CD4-positive, CD25-positive, alpha-beta regulatory T cell (primary cell): Measurements from ENCODE around the gene ABCA4. TPM values are rescaled to one million over a fixed set of nuclear protein-coding genes. Genes with fewer than 3 reads are reported as not detected.
A peak's percentile ranks its signal among the peaks of the same experiment; 100 is the strongest.

Experiments
- ATAC-seq, 2 donors: fragments of 150-1000 bp; cut with Tn5 transposase; one replicate each; pipeline ENCODE4 v1.10.0; 2021; ENCODE audit warnings: low read depth in 2 of 2, moderate number of reproducible peaks in 2 of 2, moderate library complexity in 1 of 2
- DNase-seq, 3 donors: peaks; one replicate each; pipeline versions ENCODE4 v3.0.0 to v3.0.0-alpha.2; 2012 to 2022; ENCODE audit warnings: mixed read lengths in 1 of 3
- H3K27ac ChIP-seq: one replicate; pipeline ENCODE4 v1.7.0; 2013; ENCODE audit warnings: mild to moderate bottlenecking, low read length; ENCODE audit not compliant: insufficient read depth, poor library complexity, severe bottlenecking
- H3K27me3 ChIP-seq: one replicate; pipeline ENCODE4 v1.7.0; 2013; ENCODE audit warnings: low read length; ENCODE audit not compliant: control insufficient read depth, insufficient read depth
- H3K36me3 ChIP-seq: one replicate; pipeline ENCODE4 v1.7.0; 2013; ENCODE audit warnings: mild to moderate bottlenecking, low read length, moderate library complexity; ENCODE audit not compliant: control insufficient read depth, insufficient read depth
- H3K4me1 ChIP-seq: 2 replicates; pipeline ENCODE4 v1.7.0; 2013; ENCODE audit warnings: mild to moderate bottlenecking, low read length; ENCODE audit not compliant: insufficient read depth, control insufficient read depth, poor library complexity, severe bottlenecking
- H3K4me3 ChIP-seq: one replicate; pipeline ENCODE4 v1.7.0; 2013; ENCODE audit warnings: low read depth, mild to moderate bottlenecking, low read length, moderate library complexity
- H3K9me3 ChIP-seq, 2 experiments: 1 replicate in 1 of 2; 2 replicates in 1 of 2; pipeline ENCODE4 v1.7.0; 2013; ENCODE audit warnings: low read length in 2 of 2, mild to moderate bottlenecking in 1 of 2, moderate library complexity in 1 of 2; ENCODE audit not compliant: control insufficient read depth in 2 of 2
- H3K27ac Mint-ChIP-seq, 3 donors: one replicate each; pipeline ENCODE4 v1.8.0; 2020 to 2022; ENCODE audit warnings: mild to moderate bottlenecking in 3 of 3, mixed read lengths in 3 of 3, moderate library complexity in 2 of 3
- H3K27me3 Mint-ChIP-seq: one replicate; pipeline ENCODE4 v1.8.0; 2022; ENCODE audit warnings: mild to moderate bottlenecking, mixed read lengths
- H3K36me3 Mint-ChIP-seq: one replicate; pipeline ENCODE4 v1.8.0; 2020; ENCODE audit warnings: mixed read lengths
- H3K4me1 Mint-ChIP-seq, 4 donors: one replicate each; pipeline ENCODE4 v1.8.0; 2020 to 2022; ENCODE audit warnings: mixed read lengths in 4 of 4, mild to moderate bottlenecking in 1 of 4
- H3K4me3 Mint-ChIP-seq, 4 donors: one replicate each; pipeline ENCODE4 v1.8.0; 2020 to 2022; ENCODE audit warnings: mild to moderate bottlenecking in 4 of 4, mixed read lengths in 4 of 4, moderate library complexity in 3 of 4
- H3K9me3 Mint-ChIP-seq, 7 donors: one replicate each; pipeline ENCODE4 v1.8.0; 2020 to 2022; ENCODE audit warnings: mixed read lengths in 7 of 7, mild to moderate bottlenecking in 3 of 7, moderate library complexity in 2 of 7
- polyA plus RNA-seq, 4 donors: library from polyadenylated mRNA; unstranded; fragments of 300-500 nt; fragmentation: Illumina TruSeq; gene quantifications; one replicate each; pipeline ENCODE4 v1.2.3, GENCODE V29; 2021
- total RNA-seq: library from RNA; stranded (reverse); gene quantifications from one replicate; pipeline ENCODE4 v1.2.3, GENCODE V29; 2022

The ABCA4 gene
- total and polyA plus RNA-seq, 5 donors from 2014 or later: not detected

GRCh38 chr1:94048413-94049164, 72.4 kb downstream of the ABCA4 start:
- peaks cover 0 to 2% (median 0%) of the 10 kb centered on the region in 7 donors for H3K9me3 Mint-ChIP-seq
- no peak overlapping the region for H3K4me3 ChIP-seq
- peaks cover 25% of the 10 kb centered on the region for H3K27me3 Mint-ChIP-seq
- H3K9me3 ChIP-seq: no peaks in the 10 kb centered on the region
- DNase-seq (no peak), ATAC-seq (no peak)
- H3K36me3 Mint-ChIP-seq: no peaks in the 10 kb centered on the region
- peaks cover 0 to 11% (median 2%) of the 10 kb centered on the region in 4 donors for H3K4me1 Mint-ChIP-seq
- no peak overlapping the region for H3K27ac ChIP-seq
- H3K27me3 ChIP-seq: no peaks in the 10 kb centered on the region
- H3K4me1 ChIP-seq: no peaks in the 10 kb centered on the region
- H3K27ac Mint-ChIP-seq: no peak overlapping the region
- no peak overlapping the region for H3K4me3 Mint-ChIP-seq
- no peaks in the 10 kb centered on the region for H3K36me3 ChIP-seq

DNA sequence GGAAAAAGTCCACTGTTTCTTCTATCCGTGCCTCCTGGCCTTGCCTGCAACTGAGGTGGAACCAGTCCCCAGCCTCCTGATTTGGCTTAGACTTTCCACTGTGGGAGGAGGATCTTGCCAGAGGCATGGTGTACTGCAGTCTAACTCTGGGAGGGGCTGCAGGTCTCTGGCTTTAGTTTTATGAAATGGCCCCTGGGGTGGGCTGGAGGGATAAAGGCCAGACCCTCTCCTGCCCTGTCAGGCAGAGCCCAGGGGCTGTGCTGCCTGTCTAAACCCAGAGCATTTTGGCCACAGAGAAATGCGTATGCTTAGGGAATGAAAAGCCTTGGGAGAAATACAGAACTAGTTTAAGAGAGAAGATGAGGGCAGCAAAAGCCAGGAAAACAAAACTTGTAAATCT, 73.0 kb downstream of the ABCA4 start:
- Mint-ChIP-seq H3K27ac (peak overlapping the region in 1 of 3 donors; percentile 11), H3K4me1 (peaks cover 0 to 11% (median 2%) of the 10 kb centered on the region in 4 donors), H3K27me3 (peaks cover 25% of the 10 kb centered on the region), H3K36me3 (no peaks in the 10 kb centered on the region), H3K9me3 (peaks cover 0 to 2% (median 0%) of the 10 kb centered on the region in 7 donors), H3K4me3 (no peak overlapping the region)
- no peaks in the 10 kb centered on the region for H3K36me3 ChIP-seq
- DNase-seq: no peak
- H3K27me3 ChIP-seq: no peaks in the 10 kb centered on the region
- no peak overlapping the region for H3K4me3 ChIP-seq
- no peaks in the 10 kb centered on the region for H3K9me3 ChIP-seq
- no peak for ATAC-seq
- H3K4me1 ChIP-seq: no peaks in the 10 kb centered on the region
- H3K27ac ChIP-seq: no peak overlapping the region

DNA sequence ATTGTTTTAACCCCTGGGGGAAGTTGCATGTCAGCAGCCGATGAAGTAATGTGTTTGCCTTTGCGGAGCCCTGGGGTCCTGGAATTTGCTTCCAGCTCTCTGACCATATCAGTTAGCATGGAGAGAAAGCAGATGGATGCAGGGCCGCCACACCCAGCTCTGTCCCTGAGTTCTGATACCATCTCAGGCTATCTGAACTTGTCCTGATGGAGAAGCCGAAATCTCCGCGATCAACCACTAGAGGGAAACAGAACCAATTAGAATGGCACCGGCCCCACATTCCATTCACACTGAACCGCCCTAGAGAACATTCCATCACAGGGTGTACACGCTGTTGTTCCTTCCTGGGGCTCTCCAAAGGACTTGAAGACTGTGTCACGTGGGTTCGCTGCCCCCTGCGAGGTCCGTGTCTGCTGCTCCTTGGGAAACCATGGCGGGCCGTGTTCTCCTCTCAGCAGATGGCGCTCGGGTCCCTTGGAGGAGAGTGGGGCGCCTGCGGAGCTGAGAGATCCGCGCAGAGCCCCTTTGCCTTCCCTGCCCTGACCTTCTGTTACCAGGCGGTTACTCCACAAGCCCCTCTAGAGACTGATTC, 75.4 kb downstream of the ABCA4 start:
- no peak for ATAC-seq
- H3K4me1 Mint-ChIP-seq: peaks cover 0 to 11% (median 2%) of the 10 kb centered on the region in 4 donors
- Histone ChIP-seq H3K36me3 (no peaks in the 10 kb centered on the region), H3K4me1 (no peaks in the 10 kb centered on the region), H3K4me3 (no peak overlapping the region), H3K27ac (no peak overlapping the region), H3K27me3 (no peaks in the 10 kb centered on the region), H3K9me3 (no peaks in the 10 kb centered on the region)
- peak in 2 of 3 donors; percentile 6 to 25 for DNase-seq
- H3K36me3 Mint-ChIP-seq: no peaks in the 10 kb centered on the region
- peak overlapping the region in 2 of 4 donors; percentile 19 to 21 for H3K4me3 Mint-ChIP-seq
- peaks cover 0 to 2% (median 0%) of the 10 kb centered on the region in 7 donors for H3K9me3 Mint-ChIP-seq
- H3K27me3 Mint-ChIP-seq: peaks cover 30% of the 10 kb centered on the region
- H3K27ac Mint-ChIP-seq: peak overlapping the region in 1 of 3 donors; percentile 26

DNA sequence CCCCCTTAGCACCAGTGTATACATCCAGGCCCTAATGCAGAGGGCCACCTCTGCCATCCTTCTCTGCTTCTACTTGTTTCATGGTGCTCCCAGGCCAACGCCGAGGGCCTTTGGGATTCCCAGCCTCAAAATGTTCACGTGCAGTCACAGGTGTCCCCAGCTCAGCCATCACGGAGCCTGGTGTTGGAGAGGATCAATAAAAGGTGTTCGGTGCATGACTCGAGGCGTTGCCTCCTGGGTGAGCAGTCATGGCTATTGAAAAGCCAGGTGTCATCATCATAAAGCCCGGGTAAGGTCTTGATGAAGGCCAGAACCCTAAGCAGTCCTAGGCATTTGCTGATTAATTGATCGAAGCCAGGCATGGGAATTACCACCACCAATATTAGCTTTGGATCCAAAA, 76.1 kb downstream of the ABCA4 start:
- Mint-ChIP-seq H3K4me1 (peaks cover 0 to 11% (median 2%) of the 10 kb centered on the region in 4 donors), H3K27me3 (peaks cover 30% of the 10 kb centered on the region), H3K4me3 (no peak overlapping the region), H3K9me3 (peaks cover 0 to 2% (median 0%) of the 10 kb centered on the region in 7 donors), H3K36me3 (no peaks in the 10 kb centered on the region), H3K27ac (no peak overlapping the region)
- no peak overlapping the region for H3K27ac ChIP-seq
- no peak for DNase-seq
- no peak for ATAC-seq
- H3K9me3 ChIP-seq: no peaks in the 10 kb centered on the region
- no peaks in the 10 kb centered on the region for H3K36me3 ChIP-seq
- no peak overlapping the region for H3K4me3 ChIP-seq
- no peaks in the 10 kb centered on the region for H3K4me1 ChIP-seq
- H3K27me3 ChIP-seq: no peaks in the 10 kb centered on the region

- Histone ChIP-seq H3K9me3 (no peaks in the 10 kb centered on the region), H3K27ac (no peak overlapping the region), H3K4me3 (no peak overlapping the region), H3K4me1 (no peaks in the 10 kb centered on the region), H3K27me3 (no peaks in the 10 kb centered on the region), H3K36me3 (no peaks in the 10 kb centered on the region)
- H3K4me1 Mint-ChIP-seq: peaks cover 0 to 11% (median 3%) of the 10 kb centered on the region in 4 donors
- H3K4me3 Mint-ChIP-seq: no peak overlapping the region
- no peak for ATAC-seq
- no peaks in the 10 kb centered on the region for H3K36me3 Mint-ChIP-seq
- H3K9me3 Mint-ChIP-seq: peaks cover 0 to 2% (median 0%) of the 10 kb centered on the region in 7 donors
- H3K27ac Mint-ChIP-seq: no peak overlapping the region
- peaks cover 32% of the 10 kb centered on the region for H3K27me3 Mint-ChIP-seq
- no peak for DNase-seq
Measured at GRCh38 chr1:94044290-94044790, 76.6 kb downstream of the ABCA4 start.

- Mint-ChIP-seq H3K4me3 (no peak overlapping the region), H3K27ac (no peak overlapping the region)
- no peaks in the 10 kb centered on the region for H3K9me3 ChIP-seq
Measured at GRCh38 chr1:94043738-94044289, 77.1 kb downstream of the ABCA4 start.

GRCh38 chr1:94042388-94042787, 78.6 kb downstream of the ABCA4 start:
- Mint-ChIP-seq H3K36me3 (no peaks in the 10 kb centered on the region), H3K27me3 (peaks cover 29% of the 10 kb centered on the region), H3K4me3 (no peak overlapping the region), H3K9me3 (no peaks in the 10 kb centered on the region), H3K4me1 (peaks cover 0 to 11% (median 3%) of the 10 kb centered on the region in 4 donors), H3K27ac (peak overlapping the region in 1 of 3 donors; percentile 33)
- H3K27me3 ChIP-seq: peaks cover under 1% of the 10 kb centered on the region
- ATAC-seq (no peak), DNase-seq (no peak)
- no peak overlapping the region for H3K27ac ChIP-seq
- H3K36me3 ChIP-seq: no peaks in the 10 kb centered on the region
- no peaks in the 10 kb centered on the region for H3K9me3 ChIP-seq
- H3K4me1 ChIP-seq: no peaks in the 10 kb centered on the region
- no peak overlapping the region for H3K4me3 ChIP-seq

More at GRCh38 chr1:94043738-94044289, 77.1 kb downstream of the ABCA4 start:
- H3K4me1 ChIP-seq: no peaks in the 10 kb centered on the region
- peaks cover 33% of the 10 kb centered on the region for H3K27me3 Mint-ChIP-seq
- H3K36me3 ChIP-seq: no peaks in the 10 kb centered on the region
- H3K36me3 Mint-ChIP-seq: no peaks in the 10 kb centered on the region
- DNase-seq (no peak), ATAC-seq (no peak)
- peaks cover 0 to 11% (median 3%) of the 10 kb centered on the region in 4 donors for H3K4me1 Mint-ChIP-seq
- H3K27ac ChIP-seq: no peak overlapping the region
- H3K27me3 ChIP-seq: no peaks in the 10 kb centered on the region
- H3K4me3 ChIP-seq: no peak overlapping the region
- H3K9me3 Mint-ChIP-seq: peaks cover 0 to 2% (median 0%) of the 10 kb centered on the region in 7 donors
